Stimulated activated CD8-positive, alpha-beta memory T cell treated with anti-CD3 and anti-CD28 coated beads, Interleukin-4, amount 100 ng/mL, for 24 hours (primary cell): ENCODE results near the gene DNM3.
"Not testable (repeated sequence)": the region's sequence is repeated elsewhere in the genome, so short reads cannot be mapped to it uniquely, and the experiment has no call there.

Experiments used
- DNase-seq: peaks from one replicate; pipeline ENCODE4 v3.0.0-alpha.2; 2020; ENCODE audit warnings: low read depth

Gene DNM3

DNA sequence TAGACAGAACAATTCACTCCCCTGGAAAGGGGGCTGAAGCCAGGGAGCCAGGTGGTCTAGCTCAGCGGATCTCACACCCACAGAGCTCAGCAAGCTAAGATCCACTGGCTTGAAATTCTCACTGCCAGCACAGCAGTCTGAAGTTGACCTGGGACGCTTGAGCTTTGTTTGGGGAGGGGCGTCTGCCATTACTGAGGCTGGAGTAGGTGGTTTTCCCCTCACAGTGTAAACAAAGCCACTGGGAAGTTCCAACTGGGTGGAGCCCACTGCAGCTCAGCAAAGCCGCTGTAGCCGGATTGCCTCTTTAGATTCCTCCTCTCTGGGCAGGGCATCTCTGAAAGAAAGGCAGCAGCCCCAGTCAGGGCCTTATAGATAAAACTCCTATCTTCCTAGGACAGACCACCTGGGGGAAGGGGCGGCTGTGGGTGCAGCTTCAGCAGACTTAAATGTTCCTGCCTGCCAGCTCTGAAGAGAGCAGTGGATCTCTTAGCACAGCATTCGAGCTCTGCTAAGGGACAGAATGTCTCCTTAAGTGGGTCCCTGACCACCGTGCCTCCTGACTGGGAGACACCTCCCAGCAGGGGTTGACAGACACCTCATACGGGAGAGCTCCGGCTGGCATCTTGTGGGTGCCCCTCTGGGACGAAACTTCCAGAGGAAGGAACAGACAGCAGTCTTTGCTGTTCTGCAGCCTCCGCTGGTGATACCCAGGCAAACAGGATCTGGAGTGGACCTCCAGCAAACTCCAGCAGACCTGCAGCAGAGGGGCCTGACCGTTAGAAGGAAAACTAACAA is 183.8 kb downstream of the DNM3 start:
- DNase-seq, result not testable (repeated sequence)

GRCh38 chr1:172040466-172040865 is 199.2 kb downstream of the DNM3 start:
- DNase-seq, result no peak

DNA sequence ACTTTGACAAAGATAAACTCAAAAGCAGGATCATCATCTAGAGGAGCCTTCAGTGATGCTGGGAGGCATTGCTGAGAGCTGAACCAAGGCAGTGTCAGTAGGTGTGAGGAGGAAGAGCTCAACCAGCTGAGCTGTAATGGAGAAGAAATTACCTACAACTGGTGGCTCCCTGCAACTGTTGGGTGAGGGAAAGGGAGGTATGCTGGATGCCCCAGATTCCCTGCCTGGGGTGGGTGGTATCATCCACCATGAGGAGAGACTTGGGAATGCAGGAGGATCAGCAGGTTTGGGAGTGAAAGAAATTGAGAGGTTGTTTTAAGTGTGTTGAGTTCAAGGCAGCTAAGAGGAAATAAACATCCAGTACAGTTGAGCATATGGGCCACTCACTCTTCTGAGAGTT is 199.8 kb downstream of the DNM3 start:
- DNase-seq, result no peak

DNA sequence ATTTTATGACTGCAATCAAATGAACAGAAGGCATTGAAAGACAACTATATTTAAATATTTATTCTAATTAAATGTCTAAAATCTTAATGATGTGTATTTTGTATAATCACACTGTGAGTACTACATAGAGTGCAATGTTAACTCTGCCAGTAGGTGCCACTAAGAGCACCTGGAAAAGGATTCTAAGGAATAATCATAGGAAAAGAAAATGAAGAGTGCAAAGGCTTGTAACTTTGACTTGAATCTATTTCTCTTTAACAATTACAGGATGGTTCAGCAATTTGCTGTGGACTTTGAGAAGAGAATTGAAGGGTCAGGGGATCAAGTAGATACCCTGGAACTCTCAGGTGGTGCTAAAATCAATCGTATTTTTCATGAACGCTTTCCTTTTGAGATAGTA is 200.4 kb downstream of the DNM3 start:
- no peak for DNase-seq

DNA sequence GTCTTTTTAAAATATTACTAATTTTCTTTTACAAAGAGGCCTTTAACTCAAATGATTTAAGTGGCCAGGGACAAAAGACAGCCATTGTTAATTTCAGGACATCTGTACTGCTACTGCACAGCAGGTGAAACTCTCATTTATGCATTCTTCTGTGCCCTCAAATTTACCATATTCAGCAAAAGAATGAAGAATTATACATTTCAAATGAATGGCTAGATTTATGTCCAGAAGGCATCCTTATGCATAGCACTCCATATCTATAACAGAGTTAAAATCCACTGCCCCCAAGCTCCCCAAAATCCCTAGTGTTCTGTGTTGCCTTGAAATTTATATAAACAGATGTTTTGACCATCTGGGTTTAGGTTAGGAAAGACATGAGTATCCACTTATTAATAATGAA is 202.6 kb downstream of the DNM3 start:
- DNase-seq, result no peak

GRCh38 chr1:172051898-172052297 is 210.6 kb downstream of the DNM3 start:
- DNase-seq, result no peak

DNA sequence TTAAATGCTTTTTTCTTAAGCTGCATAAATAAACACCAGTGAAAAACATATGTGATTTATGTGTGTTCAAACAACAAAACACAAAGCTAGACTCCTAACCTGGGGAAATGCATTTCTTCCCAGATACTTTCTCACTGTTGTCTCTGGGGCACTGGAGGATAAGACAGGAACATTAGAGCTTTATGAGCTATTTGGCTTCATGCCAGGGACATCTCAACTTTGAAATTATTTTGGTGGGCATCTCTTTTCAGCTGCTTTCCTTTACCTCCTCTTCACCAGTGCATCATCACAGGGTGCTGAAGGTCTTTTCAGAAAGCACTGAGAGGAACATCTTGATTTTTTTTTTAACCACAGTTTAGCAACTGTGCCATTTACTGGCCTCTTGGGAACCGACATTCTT is 212.9 kb downstream of the DNM3 start:
- DNase-seq, result no peak

- not testable (repeated sequence) for DNase-seq
Measured at GRCh38 chr1:172055816-172056419, 214.6 kb downstream of the DNM3 start.

DNA sequence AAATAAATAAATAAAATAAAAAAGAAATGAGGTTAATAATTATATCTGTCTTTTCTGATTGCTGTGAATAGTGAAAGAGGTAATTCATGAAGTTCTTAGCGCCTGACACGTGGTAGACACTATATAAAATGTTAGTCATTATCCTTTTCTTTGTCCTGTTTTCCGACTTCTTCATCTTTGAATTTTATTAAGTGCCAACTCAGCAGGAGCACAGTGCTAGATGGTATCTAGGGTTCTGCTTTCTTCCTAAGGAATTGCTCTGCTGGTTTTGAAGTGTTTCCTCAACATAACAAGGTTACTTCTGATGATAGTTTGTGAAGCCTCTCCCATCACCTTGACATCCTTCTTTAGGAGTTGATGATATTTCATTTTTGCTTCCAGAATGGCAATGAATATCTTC is 227.0 kb downstream of the DNM3 start:
- DNase-seq, result no peak

DNA sequence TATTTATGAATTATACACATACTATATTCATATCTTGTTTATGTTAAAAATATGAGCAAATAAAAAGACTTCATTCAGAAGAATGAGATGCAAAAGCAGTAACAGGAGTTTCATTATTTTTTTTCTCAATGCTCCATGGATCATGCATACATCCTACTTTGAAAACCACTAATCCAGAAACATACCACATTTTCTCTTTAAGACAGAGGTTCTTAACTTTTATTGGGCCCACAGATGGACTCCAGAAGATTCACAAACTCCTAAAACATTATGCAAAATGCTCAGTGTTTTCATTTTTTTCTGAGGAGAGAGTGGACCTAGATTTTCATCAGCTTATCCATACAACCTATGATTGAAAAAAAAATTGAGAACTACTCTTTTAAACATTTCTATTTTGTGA is 227.8 kb downstream of the DNM3 start:
- DNase-seq, result no peak

DNA sequence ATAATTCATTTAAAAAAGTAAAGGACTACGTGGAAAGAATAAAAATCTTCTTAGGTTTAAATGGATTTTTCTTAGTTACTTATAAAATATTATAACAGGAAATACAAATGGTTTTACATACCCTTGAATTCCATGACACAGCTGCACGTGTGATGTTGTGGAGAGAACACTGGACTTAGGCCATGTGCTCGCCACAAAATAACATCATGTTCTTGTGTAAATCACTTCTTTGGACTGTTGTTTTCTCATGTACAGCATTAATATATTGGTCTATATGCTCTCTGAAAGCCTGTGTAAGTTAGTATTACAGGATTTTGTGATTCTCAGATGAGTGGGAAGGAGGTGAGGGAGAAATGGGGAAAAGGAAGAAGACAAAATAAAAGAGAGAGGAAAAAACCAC is 228.2 kb downstream of the DNM3 start:
- no peak for DNase-seq

DNA sequence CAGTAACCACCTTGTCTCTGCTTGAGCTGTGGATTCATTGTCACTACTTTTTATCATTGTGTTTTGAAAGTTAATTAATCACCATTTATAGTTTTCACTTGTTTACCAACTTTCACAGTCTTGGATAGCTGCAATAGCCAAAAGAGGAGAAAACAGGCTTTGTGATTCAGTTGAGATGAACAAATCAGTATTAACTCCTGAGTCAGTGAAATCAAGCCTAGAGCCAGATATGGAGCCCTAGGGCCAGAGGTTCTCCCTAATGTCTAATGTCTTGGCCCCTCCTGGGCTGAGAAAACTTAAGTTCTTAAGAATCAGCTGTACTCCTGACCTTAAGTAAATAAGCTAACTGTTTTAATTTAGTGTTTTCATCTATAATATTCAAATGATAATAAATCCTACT is 228.8 kb downstream of the DNM3 start:
- no peak for DNase-seq

DNA sequence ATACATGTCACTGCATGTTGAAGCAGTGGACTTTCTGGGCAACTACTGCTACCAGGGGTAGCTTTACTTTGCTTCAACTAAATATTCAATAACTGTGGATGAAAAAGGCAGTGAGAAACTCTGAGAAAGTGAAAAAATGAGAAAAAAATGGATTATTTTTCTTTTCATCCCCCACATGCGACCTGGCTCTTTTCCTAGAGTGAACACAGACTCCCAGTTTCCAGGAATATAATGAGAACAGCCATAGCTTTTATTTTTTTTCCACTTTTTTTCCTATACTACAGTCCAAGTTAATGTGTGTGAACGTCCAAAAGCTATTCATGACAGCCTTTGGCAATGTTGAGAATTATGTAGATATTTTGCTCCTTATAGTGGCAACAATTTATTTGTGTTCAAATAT is 230.4 kb downstream of the DNM3 start:
- no peak for DNase-seq

DNA sequence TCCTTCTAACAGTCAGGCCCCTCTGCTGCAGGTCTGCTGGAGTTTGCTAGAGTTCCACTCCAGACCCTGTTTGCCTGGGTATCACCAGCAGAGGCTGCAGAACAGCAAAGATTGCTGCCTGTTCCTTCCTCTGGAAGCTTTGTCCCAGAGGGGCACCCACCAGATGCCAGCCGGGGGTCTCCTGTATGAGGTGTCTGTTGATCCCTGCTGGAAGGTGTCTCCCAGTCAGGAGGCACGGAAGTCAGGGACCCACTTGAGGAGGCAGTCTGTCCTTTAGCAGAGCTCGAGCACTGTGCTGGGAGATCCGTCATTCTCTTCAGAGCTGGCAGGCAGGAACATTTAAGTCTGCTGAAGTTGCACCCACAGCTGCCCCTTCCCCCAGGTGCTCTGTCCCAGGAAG is 238.6 kb downstream of the DNM3 start:
- not testable (repeated sequence) for DNase-seq

GRCh38 chr1:172083191-172083590 is 241.9 kb downstream of the DNM3 start:
- no peak for DNase-seq

GRCh38 chr1:172084876-172085275 is 243.6 kb downstream of the DNM3 start:
- no peak for DNase-seq

DNA sequence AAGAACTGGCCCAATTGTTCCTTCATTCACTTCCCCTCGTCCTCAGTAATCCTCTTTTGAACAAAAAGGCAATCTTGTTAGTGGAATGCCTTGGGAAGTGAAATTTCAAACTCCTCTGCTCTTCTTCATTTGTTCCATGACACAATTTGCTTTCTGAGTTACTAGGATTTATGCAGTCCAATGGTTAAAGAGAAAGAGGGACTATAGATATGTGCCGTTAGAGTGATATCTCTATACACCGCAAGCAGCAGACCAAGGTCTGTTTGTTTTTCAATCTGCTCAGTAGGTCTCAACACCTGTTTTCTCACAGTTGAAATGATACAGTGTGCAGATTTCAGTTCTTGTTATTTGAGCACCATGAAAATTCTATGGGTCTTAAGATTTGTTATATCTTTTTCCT is 244.0 kb downstream of the DNM3 start:
- no peak for DNase-seq

DNA sequence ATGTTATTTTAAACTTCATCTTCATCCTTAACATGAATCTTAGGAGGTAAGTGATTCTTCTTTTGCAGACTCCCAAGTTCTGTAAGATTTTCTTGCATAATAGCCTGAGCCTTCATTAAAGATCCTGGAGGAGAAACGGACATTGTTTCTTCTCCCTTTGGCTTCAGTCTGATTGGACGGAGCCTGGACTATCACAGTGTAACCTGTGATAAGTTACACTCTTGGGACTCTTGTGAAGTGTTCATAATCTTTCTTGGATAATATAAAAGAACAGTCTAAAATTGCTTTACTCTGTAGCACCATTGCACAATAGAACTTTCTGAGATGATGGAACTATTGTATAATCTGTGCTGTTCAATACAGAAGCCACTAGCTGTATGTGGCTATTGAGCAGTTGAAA is 244.8 kb downstream of the DNM3 start:
- no peak for DNase-seq

DNA sequence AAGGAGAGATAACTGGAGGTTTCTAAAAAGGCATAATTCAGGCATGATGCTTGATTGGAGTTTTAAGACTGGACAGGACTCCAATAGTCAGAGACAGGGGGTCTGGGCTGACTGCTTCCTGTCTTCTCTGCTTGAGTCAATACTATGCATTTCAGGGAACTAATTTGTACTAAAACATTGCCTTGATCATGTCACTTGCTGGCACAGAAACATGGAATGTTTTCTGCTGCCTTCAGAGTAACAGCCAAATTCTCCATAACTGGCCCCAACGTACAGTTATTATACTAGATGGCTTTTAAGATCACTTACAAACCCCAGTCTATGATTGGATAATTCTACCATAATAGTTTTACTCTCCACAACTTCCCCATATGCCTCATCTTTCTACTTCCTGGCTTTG is 247.0 kb downstream of the DNM3 start:
- DNase-seq, result no peak

DNA sequence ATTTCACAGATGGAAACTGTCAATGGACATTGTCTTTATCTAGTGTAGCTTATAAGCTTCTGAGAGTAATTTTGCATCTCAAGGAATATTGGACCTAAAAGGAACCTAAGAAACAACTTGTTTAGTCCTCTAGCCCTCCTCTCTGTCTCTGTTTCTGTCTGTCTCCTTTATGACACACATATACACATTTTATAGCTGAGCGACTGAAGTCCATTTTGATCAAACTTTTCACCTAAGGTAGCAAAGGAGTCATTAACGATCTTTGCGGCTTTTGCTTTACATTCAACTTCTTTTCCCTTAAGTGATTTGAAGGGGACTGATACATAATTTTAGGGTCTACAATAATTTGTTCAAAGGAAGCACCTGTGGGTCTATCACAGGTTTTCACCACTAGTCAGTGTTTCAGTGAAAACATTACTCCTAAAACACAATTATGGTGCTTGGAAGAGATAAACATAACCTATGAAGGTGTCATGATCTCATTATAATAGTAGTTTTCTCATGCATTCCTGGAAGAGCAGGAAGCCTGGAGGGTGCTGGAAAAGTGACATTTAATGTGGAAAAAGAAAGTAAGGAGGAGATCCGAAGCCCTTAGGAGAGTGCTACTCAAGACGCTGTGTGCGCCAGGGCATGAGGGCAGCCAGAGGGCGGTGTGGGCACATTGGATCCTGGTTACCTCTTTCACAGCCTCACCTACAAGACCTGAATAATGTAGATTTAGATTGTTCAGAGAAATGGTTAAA is 248.6 kb downstream of the DNM3 start:
- DNase-seq, result peak; percentile 33

DNA sequence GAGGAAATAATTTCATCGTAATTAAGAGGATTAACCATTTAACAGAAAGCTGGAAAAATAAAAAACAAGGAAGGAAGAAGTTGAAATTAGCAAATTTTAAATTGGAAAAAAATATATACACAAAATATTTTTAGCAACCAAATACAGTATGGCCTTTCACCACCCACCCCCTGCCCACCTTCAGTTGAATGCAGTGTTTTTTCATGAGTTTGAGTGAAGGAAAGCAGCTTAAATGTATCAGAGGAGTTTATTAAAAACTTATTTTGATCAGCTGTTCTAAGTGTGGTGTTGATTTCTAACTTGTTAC is 249.2 kb downstream of the DNM3 start:
- no peak for DNase-seq

GRCh38 chr1:172095846-172096245 is 254.5 kb downstream of the DNM3 start:
- no peak for DNase-seq

DNA sequence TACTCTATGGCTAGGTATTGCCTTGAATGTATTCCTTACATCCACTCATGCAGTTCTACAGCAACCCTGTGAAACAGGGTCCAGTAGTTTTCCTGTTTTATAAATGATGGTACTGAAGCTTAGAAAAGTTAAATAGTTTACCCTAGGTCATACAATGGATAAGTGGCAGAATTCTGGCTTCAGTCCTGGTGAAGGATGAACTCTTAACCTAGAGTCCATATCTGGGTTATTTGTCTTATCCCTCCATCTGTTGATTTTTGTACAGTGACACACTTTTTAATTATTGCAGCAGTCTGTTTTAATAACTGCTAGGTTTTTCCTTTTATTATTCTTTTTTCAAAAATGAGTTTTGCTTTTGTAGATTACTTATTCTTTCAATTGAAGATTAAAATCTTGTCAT is 263.9 kb downstream of the DNM3 start:
- no peak for DNase-seq
